OCI-LY3 (cell line): Measurements from ENCODE around the gene LINC01488.

Source experiments
- CTCF ChIP-seq: fragments of 200-600, 300-600 bp; sonication (generic); IDR thresholded peaks from 2 replicates; pipeline ENCODE4 v1.5.1; 2014; ENCODE audit warnings: antibody characterized with exemption, low read length, low read depth
- EZH2phosphoT487 ChIP-seq: fragments of 200-600 bp; shearing (Covaris generic); IDR thresholded peaks from 2 replicates; pipeline ENCODE4 v1.6.1; 2018; ENCODE audit warnings: antibody characterized with exemption, mixed run types, low read depth

GRCh38 chr11:69442807-69443137 lies 38.7 kb upstream of the LINC01488 start:
- TF ChIP-seq CTCF (no peak), EZH2phosphoT487 (no peak)
